Subcutaneous adipose tissue (tissue), 4 donors: ENCODE results near the gene PRX. TPM values are rescaled to one million over a fixed set of nuclear protein-coding genes. Genes with fewer than 3 reads are reported as not detected.

Source experiments
- small RNA-seq: library from RNA; depleted of rRNA; stranded (forward); fragments of <200 nt; gene quantifications from one replicate; pipeline ENCODE3, GENCODE V24; 2016
- total RNA-seq, 4 donors: library from RNA; depleted of rRNA; stranded (reverse); fragments of >200 nt; gene quantifications; one replicate each; pipeline ENCODE4 v1.1.0, GENCODE V29; 2016
- TF ChIP-seq, protein P1 (sequence below): fragments of 450-650 bp; IDR thresholded peaks from one replicate; pipeline ENCODE4 v1.5.1; 2016; ENCODE audit warnings: low read depth, mild to moderate bottlenecking, control low read depth, antibody characterized with exemption, moderate library complexity

Gene PRX
- total RNA-seq, 4 donors from 2014 or later: 2.0 to 8.1 (median 3.4) TPM

DNA sequence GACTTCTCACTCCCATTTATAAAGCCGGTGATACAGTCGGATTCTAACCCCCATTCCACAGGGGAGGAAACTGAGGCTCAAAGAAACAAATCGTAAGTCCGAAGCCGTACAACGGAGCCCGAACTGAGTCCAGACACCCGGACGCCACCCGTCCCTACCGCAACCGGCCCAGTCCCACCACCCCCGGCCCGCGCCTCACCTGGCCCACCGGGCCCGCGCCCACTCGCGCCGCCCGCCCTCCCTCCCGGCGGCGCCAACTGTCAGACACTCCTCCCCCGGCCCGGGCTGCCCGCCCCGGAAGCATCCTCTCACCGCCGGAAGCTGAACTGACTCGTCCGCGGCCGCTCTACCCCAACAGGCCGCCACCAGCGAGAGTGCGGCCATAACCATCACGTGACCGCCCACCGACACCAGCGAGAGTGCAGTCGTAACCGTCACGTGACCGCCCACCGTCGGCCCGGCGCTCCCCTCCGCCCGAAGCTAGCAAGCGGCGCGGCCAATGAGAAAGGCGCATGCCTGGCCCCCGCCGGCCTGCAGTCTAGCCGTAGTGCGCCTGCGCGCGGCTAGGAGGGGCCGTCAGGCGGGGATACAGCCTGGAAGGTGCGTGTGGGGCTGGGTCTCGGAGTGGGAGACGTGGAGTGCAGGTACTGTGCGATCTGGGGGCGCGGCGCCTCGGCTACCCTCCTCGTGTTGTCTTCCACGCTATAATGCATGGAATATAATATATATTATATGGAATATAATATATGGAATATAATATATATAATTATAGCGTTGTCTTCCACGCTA lies 64.9 kb downstream of the PRX start, which contains the start of the genes C19orf47 and PLD3:
C19orf47 (minus strand) TSS at position 273 of the 789 bp plus-strand sequence. CDS start 6,540 bp downstream, outside the sequence.
PLD3 (plus strand) TSS at position 571 of the 789 bp plus-strand sequence. CDS start 17,789 bp downstream, outside the sequence.
- TF ChIP-seq, protein P1, sequence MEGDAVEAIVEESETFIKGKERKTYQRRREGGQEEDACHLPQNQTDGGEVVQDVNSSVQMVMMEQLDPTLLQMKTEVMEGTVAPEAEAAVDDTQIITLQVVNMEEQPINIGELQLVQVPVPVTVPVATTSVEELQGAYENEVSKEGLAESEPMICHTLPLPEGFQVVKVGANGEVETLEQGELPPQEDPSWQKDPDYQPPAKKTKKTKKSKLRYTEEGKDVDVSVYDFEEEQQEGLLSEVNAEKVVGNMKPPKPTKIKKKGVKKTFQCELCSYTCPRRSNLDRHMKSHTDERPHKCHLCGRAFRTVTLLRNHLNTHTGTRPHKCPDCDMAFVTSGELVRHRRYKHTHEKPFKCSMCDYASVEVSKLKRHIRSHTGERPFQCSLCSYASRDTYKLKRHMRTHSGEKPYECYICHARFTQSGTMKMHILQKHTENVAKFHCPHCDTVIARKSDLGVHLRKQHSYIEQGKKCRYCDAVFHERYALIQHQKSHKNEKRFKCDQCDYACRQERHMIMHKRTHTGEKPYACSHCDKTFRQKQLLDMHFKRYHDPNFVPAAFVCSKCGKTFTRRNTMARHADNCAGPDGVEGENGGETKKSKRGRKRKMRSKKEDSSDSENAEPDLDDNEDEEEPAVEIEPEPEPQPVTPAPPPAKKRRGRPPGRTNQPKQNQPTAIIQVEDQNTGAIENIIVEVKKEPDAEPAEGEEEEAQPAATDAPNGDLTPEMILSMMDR: no peak

DNA sequence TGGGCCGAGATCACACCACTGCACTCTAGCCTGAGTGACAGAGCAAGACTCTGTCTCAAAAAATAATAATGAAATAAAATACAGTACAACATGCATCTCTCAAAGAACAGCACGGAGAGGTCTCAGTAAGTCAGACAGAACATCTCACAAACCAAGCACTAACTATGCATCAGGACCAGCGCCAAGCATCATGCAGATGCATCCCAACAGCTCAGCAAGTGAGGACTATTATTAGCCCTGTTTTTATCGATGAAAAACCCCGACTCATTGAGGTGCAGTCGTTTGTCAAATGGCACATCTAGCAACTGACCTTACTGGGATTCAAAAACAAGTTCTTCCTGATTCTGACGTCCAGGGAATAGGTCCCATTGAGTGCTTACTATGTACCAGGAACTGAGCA lies 68.8 kb downstream of the PRX start:
- TF ChIP-seq, protein P1: no peak

Small RNA genes lying within 50 kb of the gene (small RNA-seq; reads per million reads assigned to genes)
- gene MIR6796: not detected
- not detected for gene RF00017

Other genes starting within 250 kb of the PRX start
- 10 to 100 TPM in 1 of 4 donors, 1 to 10 TPM in 3; 1.5 to 13.9 (median 4.1) TPM for gene MAP3K10, start 222.0 kb downstream of the PRX start, total RNA-seq
- not detected for gene TTC9B, start 195.0 kb downstream of the PRX start, total RNA-seq
- gene CCNP, start 186.7 kb downstream of the PRX start, total RNA-seq: 1 to 10 TPM in 2 of 4 donors, not detected in 2; 1.5 TPM
- 100 to 1,000 TPM in 1 of 4 donors, 10 to 100 TPM in 3; 81.7 to 175 (median 93.9) TPM for gene AKT2, start 128.0 kb downstream of the PRX start, total RNA-seq
- gene C19orf47, start 65.0 kb downstream of the PRX start, total RNA-seq: 10 to 100 TPM in 3 of 4 donors, 1 to 10 TPM in 1; 6.8 to 19.2 (median 10.2) TPM
- 1,000 to 10,000 TPM in 1 of 4 donors, 100 to 1,000 TPM in 3; 142 to 1,114 (median 314) TPM for gene PLD3, start 64.7 kb downstream of the PRX start, total RNA-seq
- gene HIPK4, start 23.2 kb downstream of the PRX start, total RNA-seq: under 1 TPM in 2 of 4 donors, not detected in 2; 0.22 to 0.34 TPM
- gene SERTAD1, start 12.6 kb upstream of the PRX start, total RNA-seq: 10 to 100 TPM in 2 of 4 donors, 1 to 10 TPM in 2; 7.6 to 13.4 (median 11.1) TPM
- 10 to 100 TPM; 13.7 to 17.5 (median 15.5) TPM for gene SERTAD3, start 31.0 kb upstream of the PRX start, total RNA-seq
- 100 to 1,000 TPM; 213 to 378 (median 247) TPM for gene BLVRB, start 52.4 kb upstream of the PRX start, total RNA-seq
- 1 to 10 TPM; 1.4 to 5.1 (median 2.3) TPM for gene SPTBN4, start 53.6 kb upstream of the PRX start, total RNA-seq
- 10 to 100 TPM; 29.0 to 48.4 (median 34.8) TPM for gene SHKBP1, start 163.5 kb upstream of the PRX start, total RNA-seq
- 100 to 1,000 TPM in 1 of 4 donors, 10 to 100 TPM in 3; 39.0 to 170 (median 78.7) TPM for gene LTBP4, start 188.0 kb upstream of the PRX start, total RNA-seq